ENCODE data around the gene GRIA3.

The GRIA3 gene

GRCh38 chrX:123219916-123220315, 35.8 kb downstream of the GRIA3 start:
- peak; percentile 1 for DNase-seq (ENCODE audit: low read depth)
- TF ChIP-seq CTCF (conservative IDR thresholded peaks at IDR 0.05; ENCODE audit: control insufficient read depth, insufficient read depth, low read depth, low read length), result no peak
- H3K4me3 ChIP-seq (ENCODE audit: control insufficient read depth, low read depth, low read length), result no peak overlapping the region

DNA sequence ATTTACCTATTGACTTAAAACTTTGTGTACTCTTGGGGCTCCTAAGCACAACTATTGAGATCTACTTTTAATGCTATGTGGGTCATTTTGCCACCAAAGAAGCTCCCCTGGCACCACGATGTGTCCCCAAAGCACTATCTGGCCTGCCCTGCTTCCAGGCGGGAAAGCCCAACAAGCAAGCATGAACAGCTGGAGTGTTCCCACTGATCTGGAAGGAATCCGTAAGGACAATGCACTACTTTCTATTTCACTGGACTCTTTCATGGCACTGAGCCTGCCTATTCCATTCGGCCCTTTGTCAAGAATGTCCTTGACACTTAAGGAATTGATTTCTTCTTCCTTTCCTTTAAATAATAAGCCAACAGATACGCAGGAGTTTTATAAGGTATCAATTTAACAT, 38.8 kb downstream of the GRIA3 start:
- H3K4me3 ChIP-seq (ENCODE audit: control insufficient read depth, low read depth, low read length), result no peak overlapping the region
- TF ChIP-seq CTCF (conservative IDR thresholded peaks at IDR 0.05; ENCODE audit: control insufficient read depth, insufficient read depth, low read depth, low read length), result no peak
- no peak for DNase-seq (ENCODE audit: low read depth)

- H3K4me3 ChIP-seq (ENCODE audit: control insufficient read depth, low read depth, low read length), result no peak overlapping the region
- TF ChIP-seq CTCF (conservative IDR thresholded peaks at IDR 0.05; ENCODE audit: control insufficient read depth, insufficient read depth, low read depth, low read length), result no peak
- no peak for DNase-seq (ENCODE audit: low read depth)
Observed at GRCh38 chrX:123223409-123223808, 39.3 kb downstream of the GRIA3 start.

- DNase-seq (ENCODE audit: low read depth), result no peak
- TF ChIP-seq CTCF (conservative IDR thresholded peaks at IDR 0.05; ENCODE audit: control insufficient read depth, insufficient read depth, low read depth, low read length), result no peak
- no peak overlapping the region for H3K4me3 ChIP-seq (ENCODE audit: control insufficient read depth, low read depth, low read length)
Observed at GRCh38 chrX:123223859-123224258, 39.8 kb downstream of the GRIA3 start.

GRCh38 chrX:123230798-123231197, 46.7 kb downstream of the GRIA3 start:
- no peak for DNase-seq (ENCODE audit: low read depth)
- H3K4me3 ChIP-seq (ENCODE audit: control insufficient read depth, low read depth, low read length), result no peak overlapping the region
- no peak for TF ChIP-seq CTCF (conservative IDR thresholded peaks at IDR 0.05; ENCODE audit: control insufficient read depth, insufficient read depth, low read depth, low read length)

DNA sequence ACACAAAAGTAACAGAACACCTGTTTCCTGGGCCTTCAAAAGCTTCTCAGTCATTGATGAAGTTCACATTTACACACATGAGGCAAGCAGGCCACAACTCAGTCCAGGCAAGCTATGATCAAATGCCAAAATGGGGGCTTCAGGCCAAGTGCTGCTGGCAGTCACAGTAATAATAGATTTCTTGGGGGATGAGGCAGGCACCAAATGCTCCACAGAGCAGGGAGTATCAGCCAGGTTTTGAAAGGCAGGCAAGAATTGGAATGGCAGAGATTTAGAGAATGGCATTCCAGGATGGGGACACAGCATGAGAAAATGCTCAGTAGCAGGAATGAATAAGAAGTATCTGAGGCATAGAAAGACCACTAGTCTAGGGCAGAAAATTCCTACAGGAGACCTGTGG, 52.8 kb downstream of the GRIA3 start:
- no peak for TF ChIP-seq CTCF (conservative IDR thresholded peaks at IDR 0.05; ENCODE audit: control insufficient read depth, insufficient read depth, low read depth, low read length)
- H3K4me3 ChIP-seq (ENCODE audit: control insufficient read depth, low read depth, low read length), result no peak overlapping the region
- DNase-seq (ENCODE audit: low read depth), result no peak

DNA sequence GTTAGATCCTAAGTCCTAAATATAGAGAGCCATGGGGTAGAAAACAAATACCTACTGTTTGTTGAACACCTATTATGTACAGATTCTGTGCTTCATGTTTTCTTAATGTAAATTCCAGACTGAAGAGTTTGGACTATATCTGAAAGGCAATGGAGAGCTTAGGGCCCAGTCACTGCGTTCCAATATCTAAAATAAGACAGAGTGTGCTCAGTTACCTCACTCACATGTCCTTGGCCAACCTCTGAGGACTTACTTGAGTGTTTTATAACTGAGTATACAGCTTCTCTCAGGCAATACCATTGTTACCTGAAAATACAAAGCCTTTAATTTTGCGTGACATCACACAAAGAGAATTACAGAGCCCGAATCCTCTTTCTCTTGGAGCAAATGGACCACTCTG, 53.2 kb downstream of the GRIA3 start:
- no peak for DNase-seq (ENCODE audit: low read depth)
- H3K4me3 ChIP-seq (ENCODE audit: control insufficient read depth, low read depth, low read length), result no peak overlapping the region
- TF ChIP-seq CTCF (conservative IDR thresholded peaks at IDR 0.05; ENCODE audit: control insufficient read depth, insufficient read depth, low read depth, low read length), result no peak
